Measurements from ENCODE around the gene NPAT.
"Not testable (repeated sequence)": the region's sequence is repeated elsewhere in the genome, so short reads cannot be mapped to it uniquely, and the experiment has no call there.

Gene NPAT

DNA sequence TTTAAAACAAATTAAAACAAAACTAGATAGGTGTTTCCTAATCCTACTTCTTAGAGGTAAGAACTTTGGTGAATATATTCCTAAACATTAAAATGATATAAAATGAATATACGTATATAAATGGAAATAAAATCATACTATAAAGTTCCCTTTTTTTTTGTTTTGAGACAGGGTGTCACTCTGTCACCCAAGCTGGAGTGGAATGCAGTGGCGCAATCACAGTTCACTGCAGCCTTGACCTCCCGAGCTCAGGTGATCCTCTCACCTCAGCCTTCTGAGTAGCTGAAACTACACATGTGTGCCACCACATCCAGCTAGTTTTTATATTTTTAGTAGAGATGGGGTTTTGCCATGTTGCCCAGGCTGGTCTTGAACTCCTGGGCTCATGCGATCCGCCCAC, 44.9 kb downstream of the NPAT start:
- Histone ChIP-seq H3K27ac (replicated peaks; ENCODE audit: low read length) (no peak overlapping the region), H3K23ac (ENCODE audit: low read depth, low read length, poor library complexity) (no peak overlapping the region), H2BK15ac (ENCODE audit: low read length) (no peak overlapping the region), H2AFZ (ENCODE audit: low read length) (no peak overlapping the region), H3K4me3 (ENCODE audit: low read length in 2 of 2) (no peak overlapping the region), H3K14ac (ENCODE audit: low read length) (no peak overlapping the region), H3K79me1 (ENCODE audit: low read depth, low read length) (no peaks in the 10 kb centered on the region), H3K36me3 (replicated peaks in 1 of 2; ENCODE audit: control insufficient read depth in 2 of 2, insufficient read depth in 2 of 2, low read length in 2 of 2) (peaks cover 2 to 94% of the 10 kb centered on the region in 2 donors), H2AK5ac (ENCODE audit: low read depth, low read length) (no peak overlapping the region), H4K91ac (ENCODE audit: low read depth, low read length, poor library complexity) (no peak overlapping the region), H3K9ac (ENCODE audit: low read depth, low read length, poor library complexity) (no peak overlapping the region), H3K27me3 (ENCODE audit: control insufficient read depth in 3 of 3, insufficient read depth in 3 of 3, low read depth in 1 of 3, low read length in 3 of 3) (no peaks in the 10 kb centered on the region), H3K18ac (ENCODE audit: low read length) (no peak overlapping the region), H3K4ac (ENCODE audit: low read length) (no peak overlapping the region), H3K4me1 (ENCODE audit: control insufficient read depth in 2 of 2, insufficient read depth in 1 of 2, low read depth in 1 of 2, low read length in 2 of 2) (no peaks in the 10 kb centered on the region), H3K9me3 (replicated peaks in 1 of 2; ENCODE audit: control insufficient read depth in 2 of 2, insufficient read depth in 1 of 2, low read depth in 1 of 2, low read length in 2 of 2) (no peaks in the 10 kb centered on the region), H2BK120ac (ENCODE audit: low read depth, low read length) (no peak overlapping the region), H3K4me2 (ENCODE audit: insufficient read depth, low read length, poor library complexity, severe bottlenecking) (no peak overlapping the region), H2BK12ac (ENCODE audit: low read length) (no peak overlapping the region), H2BK5ac (ENCODE audit: low read length) (no peak overlapping the region), H4K8ac (ENCODE audit: low read depth, low read length) (no peak overlapping the region)
- WGBS, 2 donors (ENCODE audit: extremely low coverage in 2 of 2, insufficient read length in 2 of 2, insufficient replicate concordance in 1 of 2) = no CpG with 5 or more reads among the region's 5 CpGs
- DNase-seq (ENCODE audit: low spot score) = no peak

DNA sequence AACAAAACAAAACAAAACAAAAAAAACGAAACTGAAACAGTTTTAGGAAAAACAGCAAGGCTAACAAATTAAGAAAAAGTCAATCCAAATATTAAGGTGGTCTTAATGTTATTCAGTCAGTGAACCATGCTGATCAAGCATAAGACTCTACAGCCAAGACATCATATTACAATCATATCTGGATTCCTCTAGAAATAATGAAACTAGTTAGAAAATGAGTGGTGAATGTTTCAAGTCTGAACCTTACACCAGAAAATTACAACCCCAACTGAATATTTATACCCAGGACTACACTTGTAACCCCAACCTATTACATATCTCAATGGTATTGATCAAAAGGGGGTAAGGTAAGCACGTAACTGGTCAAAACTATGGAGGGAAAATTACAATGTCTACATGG, 52.3 kb downstream of the NPAT start:
- Histone ChIP-seq H3K27me3 (ENCODE audit: control insufficient read depth in 3 of 3, insufficient read depth in 3 of 3, low read depth in 1 of 3, low read length in 3 of 3) (no peaks in the 10 kb centered on the region), H2BK15ac (ENCODE audit: low read length) (no peak overlapping the region), H2AFZ (ENCODE audit: low read length) (no peak overlapping the region), H3K4me2 (ENCODE audit: insufficient read depth, low read length, poor library complexity, severe bottlenecking) (no peak overlapping the region), H4K8ac (ENCODE audit: low read depth, low read length) (no peak overlapping the region), H3K9ac (ENCODE audit: low read depth, low read length, poor library complexity) (no peak overlapping the region), H3K9me3 (replicated peaks in 1 of 2; ENCODE audit: control insufficient read depth in 2 of 2, insufficient read depth in 1 of 2, low read depth in 1 of 2, low read length in 2 of 2) (no peaks in the 10 kb centered on the region), H3K4ac (ENCODE audit: low read length) (no peak overlapping the region), H3K23ac (ENCODE audit: low read depth, low read length, poor library complexity) (no peak overlapping the region), H4K91ac (ENCODE audit: low read depth, low read length, poor library complexity) (no peak overlapping the region), H2AK5ac (ENCODE audit: low read depth, low read length) (no peak overlapping the region), H2BK5ac (ENCODE audit: low read length) (no peak overlapping the region), H3K36me3 (replicated peaks in 1 of 2; ENCODE audit: control insufficient read depth in 2 of 2, insufficient read depth in 2 of 2, low read length in 2 of 2) (peaks cover 8 to 97% of the 10 kb centered on the region in 2 donors), H3K14ac (ENCODE audit: low read length) (no peak overlapping the region), H3K4me1 (ENCODE audit: control insufficient read depth in 2 of 2, insufficient read depth in 1 of 2, low read depth in 1 of 2, low read length in 2 of 2) (no peaks in the 10 kb centered on the region), H3K18ac (ENCODE audit: low read length) (no peak overlapping the region), H3K4me3 (ENCODE audit: low read length in 2 of 2) (no peak overlapping the region), H2BK12ac (ENCODE audit: low read length) (no peak overlapping the region), H3K79me1 (ENCODE audit: low read depth, low read length) (no peaks in the 10 kb centered on the region), H2BK120ac (ENCODE audit: low read depth, low read length) (no peak overlapping the region), H3K27ac (replicated peaks; ENCODE audit: low read length) (no peak overlapping the region)
- WGBS, 2 donors (ENCODE audit: extremely low coverage in 2 of 2, insufficient read length in 2 of 2, insufficient replicate concordance in 1 of 2) = no CpG with 5 or more reads among the region's 2 CpGs
- DNase-seq (ENCODE audit: low spot score) = no peak

DNA sequence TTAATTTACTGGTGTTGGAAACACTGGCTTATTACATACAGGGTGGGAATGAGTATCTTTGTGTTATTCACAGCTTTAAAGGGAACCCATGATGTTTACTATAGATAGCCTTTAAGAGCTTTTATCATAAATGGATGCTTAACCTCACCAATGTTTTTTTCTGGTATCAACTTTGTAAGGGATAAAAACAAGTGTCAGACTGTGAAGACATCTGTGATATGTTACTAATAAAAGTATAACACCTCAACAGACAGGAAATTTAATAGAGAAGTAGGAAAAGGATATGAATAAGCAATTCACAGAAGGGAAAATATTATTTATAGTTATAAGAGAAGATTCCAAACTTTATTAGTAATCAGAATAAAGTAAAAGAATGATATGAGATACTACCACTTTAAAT, 54.8 kb downstream of the NPAT start:
- H3K14ac ChIP-seq (ENCODE audit: low read length) = no peak overlapping the region
- no peaks in the 10 kb centered on the region for H3K79me1 ChIP-seq (ENCODE audit: low read depth, low read length)
- H3K18ac ChIP-seq (ENCODE audit: low read length) = no peak overlapping the region
- no peak overlapping the region for H2AFZ ChIP-seq (ENCODE audit: low read length)
- H2BK120ac ChIP-seq (ENCODE audit: low read depth, low read length) = no peak overlapping the region
- H3K4ac ChIP-seq (ENCODE audit: low read length) = no peak overlapping the region
- H2BK5ac ChIP-seq (ENCODE audit: low read length) = no peak overlapping the region
- peaks cover 12 to 96% of the 10 kb centered on the region in 2 donors for H3K36me3 ChIP-seq (replicated peaks in 1 of 2; ENCODE audit: control insufficient read depth in 2 of 2, insufficient read depth in 2 of 2, low read length in 2 of 2)
- H3K4me3 ChIP-seq (ENCODE audit: low read length in 2 of 2) = no peak overlapping the region
- H3K9ac ChIP-seq (ENCODE audit: low read depth, low read length, poor library complexity) = no peak overlapping the region
- DNase-seq (ENCODE audit: low spot score) = no peak
- H2BK12ac ChIP-seq (ENCODE audit: low read length) = no peak overlapping the region
- no peak overlapping the region for H3K4me2 ChIP-seq (ENCODE audit: insufficient read depth, low read length, poor library complexity, severe bottlenecking)
- H2BK15ac ChIP-seq (ENCODE audit: low read length) = no peak overlapping the region
- H4K91ac ChIP-seq (ENCODE audit: low read depth, low read length, poor library complexity) = no peak overlapping the region
- no peaks in the 10 kb centered on the region for H3K4me1 ChIP-seq (ENCODE audit: control insufficient read depth in 2 of 2, insufficient read depth in 1 of 2, low read depth in 1 of 2, low read length in 2 of 2)
- no peak overlapping the region for H3K23ac ChIP-seq (ENCODE audit: low read depth, low read length, poor library complexity)
- no peaks in the 10 kb centered on the region for H3K9me3 ChIP-seq (replicated peaks in 1 of 2; ENCODE audit: control insufficient read depth in 2 of 2, insufficient read depth in 1 of 2, low read depth in 1 of 2, low read length in 2 of 2)
- no peak overlapping the region for H2AK5ac ChIP-seq (ENCODE audit: low read depth, low read length)
- H3K27me3 ChIP-seq (ENCODE audit: control insufficient read depth in 3 of 3, insufficient read depth in 3 of 3, low read depth in 1 of 3, low read length in 3 of 3) = no peaks in the 10 kb centered on the region
- no peak overlapping the region for H3K27ac ChIP-seq (replicated peaks; ENCODE audit: low read length)
- H4K8ac ChIP-seq (ENCODE audit: low read depth, low read length) = no peak overlapping the region

DNA sequence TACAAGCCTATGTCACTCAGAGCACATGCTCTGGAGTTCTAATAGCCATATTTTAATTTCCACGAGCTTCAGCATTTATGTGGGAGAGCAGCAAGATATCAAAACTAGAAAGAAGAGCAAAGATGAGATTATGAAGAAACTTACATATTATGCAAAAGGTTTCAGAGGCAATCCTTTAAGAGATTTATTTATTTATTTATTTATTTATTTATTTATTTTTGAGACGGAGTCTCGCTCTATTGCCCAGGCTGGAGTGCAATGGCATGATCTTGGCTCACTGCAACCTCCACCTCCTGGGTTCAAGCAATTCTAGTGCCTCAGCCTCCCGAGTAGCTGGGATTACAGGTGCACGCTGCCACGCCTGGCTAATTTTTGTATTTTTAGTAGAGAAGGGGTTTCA, 59.6 kb downstream of the NPAT start:
- no CpG with 5 or more reads among the region's 6 CpGs for WGBS, 2 donors (ENCODE audit: extremely low coverage in 2 of 2, insufficient read length in 2 of 2, insufficient replicate concordance in 1 of 2)
- not testable (repeated sequence) for H3K79me1 ChIP-seq (ENCODE audit: low read depth, low read length); H4K8ac ChIP-seq (ENCODE audit: low read depth, low read length); H3K9me3 ChIP-seq (replicated peaks in 1 of 2; ENCODE audit: control insufficient read depth in 2 of 2, insufficient read depth in 1 of 2, low read depth in 1 of 2, low read length in 2 of 2); H2AK5ac ChIP-seq (ENCODE audit: low read depth, low read length); H3K4me2 ChIP-seq (ENCODE audit: insufficient read depth, low read length, poor library complexity, severe bottlenecking); H3K9ac ChIP-seq (ENCODE audit: low read depth, low read length, poor library complexity); H2BK120ac ChIP-seq (ENCODE audit: low read depth, low read length); H3K18ac ChIP-seq (ENCODE audit: low read length); H3K14ac ChIP-seq (ENCODE audit: low read length); H4K91ac ChIP-seq (ENCODE audit: low read depth, low read length, poor library complexity); H3K4ac ChIP-seq (ENCODE audit: low read length); H3K27ac ChIP-seq (replicated peaks; ENCODE audit: low read length); H3K23ac ChIP-seq (ENCODE audit: low read depth, low read length, poor library complexity); H2AFZ ChIP-seq (ENCODE audit: low read length); H3K27me3 ChIP-seq (ENCODE audit: control insufficient read depth in 3 of 3, insufficient read depth in 3 of 3, low read depth in 1 of 3, low read length in 3 of 3); DNase-seq (ENCODE audit: low spot score); H3K4me3 ChIP-seq (ENCODE audit: low read length in 2 of 2); H2BK5ac ChIP-seq (ENCODE audit: low read length); H3K4me1 ChIP-seq (ENCODE audit: control insufficient read depth in 2 of 2, insufficient read depth in 1 of 2, low read depth in 1 of 2, low read length in 2 of 2); H2BK12ac ChIP-seq (ENCODE audit: low read length); H2BK15ac ChIP-seq (ENCODE audit: low read length)
- H3K36me3 ChIP-seq (replicated peaks in 1 of 2; ENCODE audit: control insufficient read depth in 2 of 2, insufficient read depth in 2 of 2, low read length in 2 of 2) = peaks cover 12 to 97% of the 10 kb centered on the region in 2 donors

Measured in neuronal stem cell (in vitro differentiated cells).